NCI-H128 (cell line): ENCODE measurements around the gene CMTM8.

ENCODE experiments used
- DNase-seq: peaks from one replicate; lab custom pipeline; 2025; ENCODE audit not compliant: unreplicated experiment; lab: John Stamatoyannopoulos, UW

The CMTM8 gene

DNA sequence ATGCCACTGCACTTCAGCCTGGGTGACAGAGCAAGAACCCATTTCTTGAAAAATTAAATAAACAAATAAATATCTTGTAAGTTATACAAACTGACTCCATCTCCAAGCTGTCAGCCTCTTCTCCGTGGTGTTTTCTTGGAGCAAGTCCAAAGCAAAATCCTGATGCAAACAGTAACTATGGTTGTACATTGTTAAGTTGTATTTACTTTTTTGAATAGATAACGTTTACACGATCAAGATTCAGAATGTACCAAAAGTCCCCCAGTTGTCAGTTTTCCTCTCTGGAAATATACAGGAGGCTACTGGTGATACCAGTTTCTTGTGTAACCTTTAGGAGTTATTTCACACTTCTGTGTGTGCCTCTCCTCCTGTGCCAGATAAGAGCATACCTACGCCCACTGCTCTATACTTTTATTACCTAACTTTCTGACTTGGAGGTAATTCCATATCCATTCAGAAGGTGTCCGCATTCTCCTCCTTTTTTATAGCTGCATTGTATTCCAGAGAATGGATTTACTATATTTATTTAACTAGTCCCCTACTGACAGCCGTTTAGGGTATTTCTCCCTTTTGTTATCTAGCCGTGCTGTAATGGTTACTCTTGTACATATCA, 167.3 kb downstream of the CMTM8 start:
- DNase-seq: no peak

DNA sequence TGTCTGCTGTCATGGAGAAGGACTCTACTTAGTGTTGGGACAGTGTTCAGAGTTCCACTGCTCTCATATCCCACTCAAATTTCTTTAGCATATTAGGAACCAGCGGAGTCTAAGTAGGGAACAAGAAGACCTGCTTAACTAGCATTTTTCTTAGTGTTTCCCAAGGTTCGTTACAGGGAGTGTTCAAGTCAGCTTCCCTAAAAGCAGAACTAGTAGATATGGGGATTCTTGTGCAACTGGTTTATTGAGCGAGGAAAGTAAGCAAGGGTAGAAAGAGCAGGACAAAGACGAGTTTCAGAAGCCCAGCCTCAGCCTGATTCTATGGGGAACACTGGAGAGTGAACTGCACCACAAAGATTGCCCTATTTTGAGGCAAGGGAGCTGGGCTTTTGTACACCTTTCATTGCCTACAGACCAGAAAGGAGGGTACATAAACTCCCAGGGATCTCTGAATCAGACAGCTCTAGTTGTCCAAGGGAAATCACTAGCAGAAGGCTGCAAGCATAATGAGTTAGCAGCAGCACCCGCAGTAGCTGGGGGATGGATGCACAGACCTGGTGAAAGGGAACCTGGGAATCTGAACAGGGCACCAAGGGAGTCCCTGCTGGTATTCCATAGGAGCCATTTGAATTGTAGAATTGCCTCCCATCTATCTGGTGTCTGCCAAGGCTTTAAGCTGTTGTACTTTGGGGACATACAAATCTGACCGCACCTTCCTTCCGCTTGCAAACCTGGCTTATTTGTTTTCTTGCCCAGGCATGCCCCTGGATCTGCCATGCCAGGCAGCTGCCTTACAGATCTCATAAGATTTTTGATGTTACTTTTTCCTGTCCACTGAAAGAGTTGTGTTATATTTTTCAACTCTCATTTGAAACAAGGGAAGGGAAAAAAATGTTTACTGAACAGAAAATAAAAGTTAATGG, 168.3 kb downstream of the CMTM8 start:
- DNase-seq: no peak

DNA sequence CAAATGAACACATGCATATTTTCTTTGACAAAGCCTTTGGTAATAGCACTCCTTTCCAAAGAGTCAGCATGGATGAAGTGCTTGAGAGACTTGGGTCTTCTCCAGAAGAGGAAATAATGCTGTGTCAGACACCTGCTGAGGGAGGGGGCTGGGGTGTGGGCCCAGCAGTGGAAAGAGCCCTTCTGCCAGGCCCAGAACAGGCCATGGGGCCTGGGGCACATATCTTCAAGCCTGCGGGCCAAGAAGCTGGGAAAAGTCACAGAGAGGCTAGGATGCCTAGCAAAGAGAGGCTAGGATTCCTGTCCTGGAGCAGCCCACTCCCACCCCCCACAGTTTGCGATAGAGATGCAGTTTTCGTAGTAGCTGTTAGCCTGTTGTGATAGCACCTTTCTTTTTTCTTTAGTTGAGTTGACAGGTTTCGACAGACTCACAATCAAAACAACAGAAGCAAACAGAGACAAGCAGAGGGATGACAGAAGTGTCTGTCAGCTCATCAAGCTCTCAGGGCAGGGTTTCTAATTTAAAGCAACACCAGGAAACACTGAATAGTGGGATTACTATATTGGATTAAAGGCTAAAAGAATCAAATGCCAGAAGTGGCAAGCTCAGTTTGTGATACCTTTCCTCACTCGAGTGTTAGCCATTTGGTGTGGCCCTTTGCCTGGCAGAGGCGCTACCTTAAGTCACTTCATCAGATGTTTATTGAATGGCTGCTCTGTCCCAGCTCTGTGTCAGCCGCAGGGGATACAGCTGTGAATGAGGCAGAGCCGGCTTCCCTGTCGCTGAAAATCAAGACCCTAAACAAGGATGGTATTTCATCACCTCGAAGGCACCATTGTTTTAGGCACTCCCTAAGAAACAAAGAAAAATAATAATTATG, 172.1 kb downstream of the CMTM8 start:
- DNase-seq: no peak

DNA sequence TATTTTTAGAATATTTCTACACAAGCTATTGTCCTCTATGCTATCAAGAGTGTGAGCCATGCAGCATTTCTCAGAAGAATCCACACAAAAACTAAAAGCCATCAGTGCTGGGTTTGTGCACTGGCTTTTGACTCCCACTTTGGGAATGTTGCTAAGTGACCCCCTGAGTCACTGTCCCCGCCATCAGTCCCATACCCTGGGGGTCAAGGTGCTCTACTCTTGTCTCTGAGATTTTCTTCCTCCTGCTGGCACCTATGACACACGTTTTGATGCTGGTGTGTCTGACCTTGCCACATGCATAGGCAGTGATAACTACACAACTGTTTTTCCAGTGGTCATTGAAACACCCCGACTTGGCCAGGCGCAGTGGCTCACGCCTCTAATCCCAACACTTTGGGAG, 173.0 kb downstream of the CMTM8 start:
- no peak for DNase-seq

DNA sequence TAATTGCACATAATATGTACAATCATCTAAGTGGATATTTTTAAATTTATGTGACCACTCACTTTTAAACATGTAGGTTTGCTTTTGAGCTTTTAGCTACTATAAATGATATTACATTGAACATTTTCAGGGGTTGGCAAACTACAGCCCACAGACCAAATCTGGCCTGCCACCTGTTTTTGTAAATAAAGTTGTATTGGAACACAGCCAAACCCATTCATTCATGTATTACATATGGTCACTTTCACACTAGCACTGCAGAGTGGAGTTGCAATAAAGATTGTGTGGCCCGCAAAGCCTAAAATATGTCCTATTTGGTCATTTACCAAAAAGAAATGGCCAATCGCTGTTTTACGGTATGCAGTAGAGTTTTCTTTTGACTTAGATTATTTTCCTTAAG, 174.4 kb downstream of the CMTM8 start:
- DNase-seq: no peak

DNA sequence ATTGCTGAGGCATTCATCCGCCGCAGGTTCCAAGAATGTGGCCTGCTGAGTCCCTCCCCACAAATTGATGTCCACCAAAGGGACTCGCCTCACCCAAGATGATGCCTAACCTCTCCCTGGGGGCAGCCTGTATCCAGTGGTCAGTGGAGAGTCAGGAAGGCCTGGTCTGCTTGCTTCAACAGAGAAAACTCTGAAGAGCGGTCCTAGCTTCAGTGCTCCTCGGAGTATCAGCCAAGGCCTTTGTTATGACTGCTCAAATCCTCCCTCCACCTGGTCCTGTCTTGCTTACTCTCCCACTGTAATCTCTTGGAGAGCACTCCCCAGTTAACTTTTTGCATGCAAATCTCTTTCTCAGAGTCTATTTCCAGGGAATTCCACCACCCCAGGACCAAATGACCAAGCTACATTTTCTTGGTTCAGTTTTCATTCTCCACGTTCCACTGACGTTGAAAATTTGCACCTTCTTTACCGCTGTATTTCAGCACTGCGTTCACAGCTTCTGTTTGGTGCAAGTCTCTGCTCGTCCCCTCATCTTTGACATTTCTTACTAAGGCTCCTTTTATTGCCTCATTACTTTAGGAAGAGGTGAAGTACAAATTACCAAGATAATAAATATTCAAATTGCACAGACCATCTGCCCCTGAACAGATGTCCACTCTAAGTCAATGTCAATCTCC, 175.5 kb downstream of the CMTM8 start:
- DNase-seq: no peak

DNA sequence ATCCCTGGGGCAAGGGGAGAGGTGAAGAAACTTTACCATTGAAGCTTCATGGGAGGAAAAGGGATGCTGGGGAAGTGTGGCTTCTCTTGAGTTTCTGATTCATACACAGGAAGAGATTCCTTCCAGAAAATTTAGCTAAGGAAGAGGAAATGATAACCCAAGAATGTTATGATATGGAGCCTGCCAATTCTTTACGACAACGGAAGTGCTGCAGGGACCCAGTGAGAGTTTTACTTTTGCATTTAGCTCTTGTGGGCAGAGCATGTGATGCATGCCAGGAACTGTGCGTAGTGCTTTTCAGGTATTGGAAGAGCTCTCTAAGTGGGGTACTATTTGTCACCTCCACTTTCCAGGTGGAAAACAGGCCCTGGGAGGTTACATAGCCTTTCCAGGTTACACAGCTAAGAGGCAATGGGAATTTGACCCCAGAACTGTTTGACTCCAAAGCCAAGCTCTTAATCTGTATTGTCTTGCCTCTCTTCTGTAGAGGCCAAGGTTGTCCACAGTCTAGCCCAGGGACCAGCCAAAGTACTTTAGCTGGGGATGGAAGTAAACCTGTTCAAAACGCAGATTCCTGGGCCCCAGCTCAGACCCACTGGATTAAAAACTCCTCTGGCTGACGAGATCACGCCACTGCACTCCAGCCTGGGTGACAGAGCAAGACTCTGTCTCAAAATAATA, 176.2 kb downstream of the CMTM8 start:
- no peak for DNase-seq

DNA sequence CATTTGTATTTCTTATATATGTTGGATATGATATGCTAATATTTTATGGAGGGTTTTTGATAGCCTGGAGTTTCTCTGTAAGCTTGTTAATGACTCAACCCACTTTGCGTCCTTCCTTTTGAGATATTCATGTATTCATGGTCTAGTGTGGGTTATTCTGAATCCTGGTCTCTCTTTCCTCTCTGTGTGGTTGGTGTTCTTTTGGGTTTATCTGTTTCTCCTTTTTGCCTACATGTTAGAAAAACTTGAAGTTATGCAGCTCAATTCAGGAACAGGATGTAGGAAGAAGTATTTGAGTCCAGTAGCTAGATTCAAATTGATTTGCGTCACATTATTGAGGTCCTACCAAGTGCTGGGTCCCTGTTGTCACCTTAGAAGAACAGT, 181.3 kb downstream of the CMTM8 start:
- no peak for DNase-seq
